Mesodermal cell (in vitro differentiated cells): ENCODE data around the gene TTLL11.
A peak's percentile ranks its signal among the peaks of the same experiment; 100 is the strongest.

ENCODE experiments used
- H3K27ac ChIP-seq: 2 replicates; pipeline ENCODE4 v1.7.0; 2013; ENCODE audit warnings: mild to moderate bottlenecking, low read depth, low read length, moderate library complexity; ENCODE audit not compliant: severe bottlenecking
- H3K36me3 ChIP-seq: 2 replicates; pipeline ENCODE4 v1.7.1; 2013; ENCODE audit warnings: mild to moderate bottlenecking, low read length, moderate library complexity; ENCODE audit not compliant: control insufficient read depth, insufficient read depth
- H3K4me1 ChIP-seq: one replicate; pipeline ENCODE4 v1.7.1; 2013; ENCODE audit warnings: mild to moderate bottlenecking, low read length; ENCODE audit not compliant: insufficient read depth, control insufficient read depth, poor library complexity, severe bottlenecking
- H3K4me3 ChIP-seq: 2 replicates; pipeline ENCODE4 v1.7.0; 2013; ENCODE audit warnings: low read length, control low read depth, mild to moderate bottlenecking; ENCODE audit not compliant: insufficient read depth, poor library complexity, severe bottlenecking; ENCODE audit errors: extremely low read depth
- H3K9me3 ChIP-seq: 2 replicates; pipeline ENCODE4 v1.7.1; 2013; ENCODE audit warnings: mild to moderate bottlenecking, low read length, moderate library complexity; ENCODE audit not compliant: control insufficient read depth
- WGBS, 2 experiments: methylation state at CpG; one replicate each; pipeline ENCODE4 v1.1.5; 2013; ENCODE audit warnings: missing lambda C conversion rate in 2 of 2; ENCODE audit not compliant: insufficient coverage in 2 of 2; 5-methylcytosine and 5-hydroxymethylcytosine counted together

TTLL11 gene

GRCh38 chr9:121826711-121827110 is 266.4 kb downstream of the TTLL11 start:
- WGBS, 2 experiments: 86 to 94% methylated on average over 4 of the region's 7 CpGs
- no peak overlapping the region for H3K27ac ChIP-seq
- H3K4me3 ChIP-seq: no peak overlapping the region
- H3K9me3 ChIP-seq: no peaks in the 10 kb centered on the region
- H3K36me3 ChIP-seq: no peaks in the 10 kb centered on the region
- peaks cover 12% of the 10 kb centered on the region for H3K4me1 ChIP-seq

- H3K4me3 ChIP-seq: no peak overlapping the region
- WGBS, 2 experiments: 82 to 85% methylated on average over 7 to 12 of the region's 12 CpGs
These were observed 267.9 kb downstream of the TTLL11 start for GRCh38 chr9:121825031-121825691.

GRCh38 chr9:121824651-121825030 is 268.5 kb downstream of the TTLL11 start:
- 75 to 76% methylated on average over 3 to 4 of the region's 4 CpGs for WGBS, 2 experiments
- H3K4me3 ChIP-seq: no peak overlapping the region
- H3K9me3 ChIP-seq: no peaks in the 10 kb centered on the region
- H3K4me1 ChIP-seq: peaks cover 17% of the 10 kb centered on the region
- no peaks in the 10 kb centered on the region for H3K36me3 ChIP-seq
- H3K27ac ChIP-seq: peak overlapping the region; percentile 6

More at GRCh38 chr9:121825031-121825691, 267.9 kb downstream of the TTLL11 start:
- H3K4me1 ChIP-seq: peaks cover 12% of the 10 kb centered on the region
- no peaks in the 10 kb centered on the region for H3K36me3 ChIP-seq
- H3K9me3 ChIP-seq: no peaks in the 10 kb centered on the region
- peak overlapping the region; percentile 62 for H3K27ac ChIP-seq

GRCh38 chr9:121823451-121824169 is 269.5 kb downstream of the TTLL11 start:
- no peaks in the 10 kb centered on the region for H3K9me3 ChIP-seq
- WGBS, 2 experiments: 92 to 95% methylated on average over 7 to 9 of the region's 13 CpGs
- H3K4me3 ChIP-seq: no peak overlapping the region
- H3K4me1 ChIP-seq: peaks cover 22% of the 10 kb centered on the region
- H3K27ac ChIP-seq: no peak overlapping the region
- no peaks in the 10 kb centered on the region for H3K36me3 ChIP-seq

DNA sequence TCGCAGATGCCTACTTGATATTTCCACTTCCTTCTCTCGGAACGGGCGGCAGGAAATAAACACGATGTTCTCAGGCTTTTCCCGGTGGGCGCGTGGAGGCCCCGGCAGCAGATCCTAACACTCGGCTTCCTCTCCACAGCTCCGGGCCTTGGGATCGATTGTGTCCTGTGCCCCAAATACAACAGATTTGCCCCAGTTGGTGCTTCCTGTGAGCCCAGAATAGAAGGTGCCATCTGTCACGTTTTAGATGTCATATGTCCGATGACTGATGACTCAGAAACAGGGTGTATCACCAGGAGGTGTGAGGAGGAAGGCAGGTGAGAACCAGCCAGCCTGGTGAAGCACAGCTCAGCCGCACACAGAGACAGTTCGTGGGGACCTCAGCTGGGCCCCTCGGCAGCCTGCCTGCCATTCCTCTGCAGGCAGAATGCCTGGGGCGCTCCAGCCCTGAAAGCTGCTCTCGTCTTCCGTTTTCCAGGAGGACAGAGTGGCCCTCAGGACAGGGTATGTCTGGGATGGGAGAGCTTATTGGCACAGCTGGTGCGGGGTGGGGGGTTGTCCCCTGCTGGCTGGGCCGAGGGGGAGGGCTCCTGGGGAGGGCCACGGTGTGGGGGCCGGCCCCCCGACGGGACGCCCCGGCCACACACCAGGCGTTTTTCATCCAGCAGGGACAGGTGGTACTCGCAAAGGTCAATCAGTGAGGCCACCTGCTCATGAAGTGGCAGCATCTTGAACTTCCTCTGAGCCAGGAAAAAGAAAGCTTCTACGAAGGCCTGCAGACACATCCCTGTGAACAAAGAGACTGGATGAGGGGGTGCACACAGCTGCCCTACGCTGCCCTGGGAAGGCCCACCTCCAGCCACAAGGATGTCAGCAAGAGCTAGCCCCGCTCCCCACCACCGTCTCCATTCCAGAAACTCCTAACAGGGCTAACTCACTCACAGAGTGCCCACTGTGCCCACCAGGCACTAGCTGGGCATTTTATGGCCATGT is 270.7 kb downstream of the TTLL11 start:
- WGBS, 2 experiments: 89 to 91% methylated on average over 29 to 34 of the region's 34 CpGs
- H3K4me1 ChIP-seq: peaks cover 22% of the 10 kb centered on the region
- no peaks in the 10 kb centered on the region for H3K9me3 ChIP-seq

GRCh38 chr9:121821326-121821725 is 271.8 kb downstream of the TTLL11 start:
- Histone ChIP-seq H3K36me3 (no peaks in the 10 kb centered on the region), H3K4me1 (peaks cover 22% of the 10 kb centered on the region), H3K4me3 (no peak overlapping the region), H3K27ac (no peak overlapping the region), H3K9me3 (no peaks in the 10 kb centered on the region)
- 91 to 96% methylated on average over 3 to 5 of the region's 5 CpGs for WGBS, 2 experiments

More for the DNA sequence above, 270.7 kb downstream of the TTLL11 start:
- Histone ChIP-seq H3K4me3 (no peak overlapping the region), H3K27ac (no peak overlapping the region), H3K36me3 (no peaks in the 10 kb centered on the region)

GRCh38 chr9:121820286-121821005 is 272.7 kb downstream of the TTLL11 start:
- Histone ChIP-seq H3K36me3 (no peaks in the 10 kb centered on the region), H3K4me3 (no peak overlapping the region), H3K4me1 (peaks cover 20% of the 10 kb centered on the region), H3K27ac (no peak overlapping the region), H3K9me3 (no peaks in the 10 kb centered on the region)
- 83 to 88% methylated on average over 10 to 11 of the region's 11 CpGs for WGBS, 2 experiments

DNA sequence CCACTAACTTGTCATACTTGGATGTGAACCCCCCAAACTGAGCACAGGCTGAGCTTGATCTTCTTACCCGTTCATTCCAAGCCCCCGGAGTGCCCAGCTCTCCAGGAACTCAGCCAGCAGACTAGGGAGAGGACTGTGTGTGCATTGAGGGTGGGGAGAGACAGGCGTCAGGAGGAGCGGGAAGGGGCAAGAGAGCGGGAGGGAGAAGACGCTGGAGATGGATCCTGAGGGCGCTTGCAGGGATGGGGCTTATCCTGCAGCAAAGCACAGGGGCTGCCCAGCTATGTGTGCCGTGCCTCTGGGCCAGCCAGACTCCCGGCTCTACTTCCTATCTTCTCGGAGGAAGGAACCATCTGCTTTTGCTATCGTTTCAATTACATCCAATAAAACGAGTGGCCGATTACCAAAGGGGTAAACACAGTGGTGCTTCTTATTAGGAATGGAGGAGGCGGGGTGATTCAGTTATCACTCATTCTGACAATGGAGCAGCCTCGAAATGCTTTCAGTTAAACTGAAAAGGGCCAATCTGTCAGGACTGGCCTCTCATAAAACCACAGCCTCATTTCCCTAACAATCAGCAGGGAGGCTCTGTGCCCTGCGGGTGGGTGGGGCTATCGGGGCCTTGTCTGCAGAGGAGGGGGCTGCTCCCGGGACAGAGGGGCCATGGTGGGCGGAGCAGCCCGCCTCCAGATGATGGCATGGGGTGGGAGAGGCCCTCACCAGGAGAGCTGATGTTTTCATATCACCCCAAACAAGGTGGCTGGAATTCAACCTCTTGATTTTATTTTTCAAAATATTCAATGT is 273.5 kb downstream of the TTLL11 start:
- Histone ChIP-seq H3K4me1 (peaks cover 11% of the 10 kb centered on the region), H3K4me3 (no peak overlapping the region), H3K36me3 (no peaks in the 10 kb centered on the region), H3K27ac (no peak overlapping the region), H3K9me3 (no peaks in the 10 kb centered on the region)
- WGBS, 2 experiments: 29 to 40% methylated on average over 6 to 10 of the region's 20 CpGs

DNA sequence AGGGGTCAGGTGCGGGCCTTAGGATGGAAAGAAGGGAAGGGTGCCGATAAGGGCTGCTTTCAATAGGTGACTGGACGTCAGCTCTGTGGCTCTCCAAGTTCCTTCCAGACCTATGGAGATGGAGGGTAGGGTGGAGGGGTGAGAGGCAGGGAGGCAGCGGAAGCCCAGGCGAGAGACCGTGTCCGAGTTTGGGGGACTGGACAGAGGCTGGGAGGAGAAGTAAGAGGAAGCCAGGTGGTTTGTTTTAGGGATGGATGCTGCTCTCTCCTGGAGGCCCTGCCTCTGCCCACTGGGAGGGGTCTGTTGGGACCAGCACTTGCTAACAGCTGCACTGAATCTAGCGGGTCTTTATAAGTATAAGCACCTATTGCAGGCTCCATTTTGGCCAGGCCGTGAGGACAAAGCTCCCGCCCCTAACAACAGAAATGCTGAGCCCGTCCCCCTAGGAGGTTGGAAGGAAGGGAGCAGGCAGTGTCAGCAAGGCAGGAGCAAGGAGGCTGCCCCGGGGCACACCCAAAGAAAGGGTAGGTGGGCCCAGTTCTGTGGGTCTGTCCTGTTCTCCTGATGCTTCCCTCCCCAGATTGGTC is 274.2 kb downstream of the TTLL11 start:
- Histone ChIP-seq H3K27ac (no peak overlapping the region), H3K36me3 (no peaks in the 10 kb centered on the region), H3K9me3 (no peaks in the 10 kb centered on the region), H3K4me1 (peaks cover 10% of the 10 kb centered on the region), H3K4me3 (no peak overlapping the region)
- 83 to 89% methylated on average over 7 to 11 of the region's 12 CpGs for WGBS, 2 experiments
